Dendritic cell treated with granulocyte-macrophage colony-stimulating factor and Interleukin-4, amounts not matched to agents 40 ng/mL and 50 ng/mL, for 4 days (primary cell): ENCODE results near the gene MALSU1.
"Not testable (repeated sequence)": the region's sequence is repeated elsewhere in the genome, so short reads cannot be mapped to it uniquely, and the experiment has no call there.

Experiments used
- H3K27ac Mint-ChIP-seq: one replicate; pipeline ENCODE4 v1.8.0; 2022; ENCODE audit warnings: mild to moderate bottlenecking, mixed read lengths
- H3K27me3 Mint-ChIP-seq: one replicate; pipeline ENCODE4 v1.8.0; 2022; ENCODE audit warnings: mild to moderate bottlenecking, mixed read lengths
- H3K36me3 Mint-ChIP-seq: one replicate; pipeline ENCODE4 v1.8.0; 2022; ENCODE audit warnings: low read depth, mixed read lengths
- H3K4me1 Mint-ChIP-seq: one replicate; pipeline ENCODE4 v1.8.0; 2022; ENCODE audit warnings: low read depth, mixed read lengths
- H3K4me3 Mint-ChIP-seq: one replicate; pipeline ENCODE4 v1.8.0; 2022; ENCODE audit warnings: mild to moderate bottlenecking, moderate library complexity, mixed read lengths
- H3K9me3 Mint-ChIP-seq: one replicate; pipeline ENCODE4 v1.8.0; 2022; ENCODE audit warnings: mixed read lengths
- intact Hi-C: fragments of 100-400 bp; cut with micrococcal nuclease; formaldehyde crosslinking; loops from one replicate; pipeline ENCODE4 v1.15.0; 2022

MALSU1 gene

GRCh38 chr7:23294549-23295400, 4.4 kb upstream of the MALSU1 start:
- intact Hi-C loops: loop anchor here (5.0 kb wide), 2 partner anchors 178 to 187 kb away; partner anchors contain the start of genes IGF2BP3 and KLHL7
- peaks cover 7% of the 10 kb centered on the region for H3K36me3 Mint-ChIP-seq

DNA sequence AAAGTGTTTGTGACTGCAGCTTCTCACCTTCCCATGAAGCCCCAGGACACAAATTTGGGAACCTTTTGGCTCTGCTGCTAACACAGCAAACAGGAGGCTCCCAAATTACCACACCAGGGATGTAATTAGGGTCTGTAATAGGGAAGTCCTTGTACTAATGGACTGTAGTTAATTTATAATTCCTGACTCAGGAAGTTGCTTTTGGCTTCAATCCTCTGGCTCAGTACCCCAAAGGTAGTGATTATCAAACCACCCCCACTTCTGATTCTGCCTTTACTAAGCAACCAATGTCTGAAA, 3.8 kb upstream of the MALSU1 start:
- Mint-ChIP-seq H3K27me3 (no peaks in the 10 kb centered on the region), H3K27ac (no peak overlapping the region), H3K4me3 (no peak overlapping the region), H3K4me1 (peaks cover 10% of the 10 kb centered on the region), H3K9me3 (no peaks in the 10 kb centered on the region), H3K36me3 (peaks cover 7% of the 10 kb centered on the region)
- intact Hi-C loops: loop anchor here (5.0 kb wide), 2 partner anchors 177 to 188 kb away; partner anchors contain the start of genes IGF2BP3 and KLHL7

More at GRCh38 chr7:23294549-23295400, 4.4 kb upstream of the MALSU1 start:
- H3K4me3 Mint-ChIP-seq: no peak overlapping the region
- no peaks in the 10 kb centered on the region for H3K9me3 Mint-ChIP-seq
- H3K27ac Mint-ChIP-seq: no peak overlapping the region
- H3K27me3 Mint-ChIP-seq: no peaks in the 10 kb centered on the region
- peaks cover 5% of the 10 kb centered on the region for H3K4me1 Mint-ChIP-seq

- no peaks in the 10 kb centered on the region for H3K27me3 Mint-ChIP-seq
- H3K27ac Mint-ChIP-seq: peak overlapping the region; percentile 93
- H3K4me1 Mint-ChIP-seq: peaks cover 30% of the 10 kb centered on the region
- peaks cover 31% of the 10 kb centered on the region for H3K36me3 Mint-ChIP-seq
- intact Hi-C loops: loop anchor here (5.0 kb wide), 2 partner anchors 174 to 191 kb away; partner anchors contain the start of genes IGF2BP3 and KLHL7
- H3K9me3 Mint-ChIP-seq: no peaks in the 10 kb centered on the region
- no peak overlapping the region for H3K4me3 Mint-ChIP-seq
Measured at GRCh38 chr7:23298141-23298881, 828 bp upstream of the MALSU1 start.

- Mint-ChIP-seq H3K27ac (peak overlapping the region; percentile 93), H3K4me3 (peak overlapping the region; percentile 89), H3K4me1 (peaks cover 38% of the 10 kb centered on the region), H3K27me3 (no peaks in the 10 kb centered on the region), H3K36me3 (peaks cover 45% of the 10 kb centered on the region), H3K9me3 (no peaks in the 10 kb centered on the region)
- intact Hi-C loops: loop anchor here (1.0 to 5.0 kb wide), 3 partner anchors 118 to 193 kb away; partner anchors contain the start of genes IGF2BP3, KLHL7 and NUP42
Measured at GRCh38 chr7:23299770-23300300, 696 bp downstream of the MALSU1 start.

DNA sequence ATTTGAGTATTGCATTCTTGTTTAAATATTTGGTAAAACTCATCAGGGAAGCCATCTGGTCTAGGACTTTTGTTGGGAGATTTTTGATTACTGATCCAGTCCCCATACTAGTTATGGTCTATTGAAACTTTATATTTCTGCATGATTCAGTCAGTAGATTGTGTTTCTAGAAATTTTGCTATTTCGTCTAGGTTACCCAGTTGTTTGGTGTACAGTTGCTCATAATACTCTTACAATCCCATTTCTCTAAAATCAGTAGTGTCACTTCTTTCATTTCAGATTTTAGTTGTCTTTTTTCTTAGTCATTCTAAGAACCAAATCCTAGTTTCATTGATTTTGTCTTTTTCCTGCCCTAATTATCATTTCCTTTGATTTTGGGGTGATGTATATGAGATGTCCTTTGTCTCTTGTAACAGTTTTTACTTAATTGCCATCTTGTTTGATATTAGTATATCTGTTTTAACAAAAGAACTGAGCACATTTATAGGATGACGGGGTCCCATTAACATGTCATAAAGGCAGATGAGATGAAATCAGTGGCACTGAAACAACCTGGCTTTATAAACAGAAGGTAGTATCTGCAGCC, 7.9 kb downstream of the MALSU1 start:
- Mint-ChIP-seq H3K36me3 (peaks cover 84% of the 10 kb centered on the region), H3K4me3 (no peak overlapping the region), H3K4me1 (peaks cover 19% of the 10 kb centered on the region), H3K27me3 (no peaks in the 10 kb centered on the region), H3K27ac (no peak overlapping the region), H3K9me3 (no peaks in the 10 kb centered on the region)
- intact Hi-C loops: no loop called here

DNA sequence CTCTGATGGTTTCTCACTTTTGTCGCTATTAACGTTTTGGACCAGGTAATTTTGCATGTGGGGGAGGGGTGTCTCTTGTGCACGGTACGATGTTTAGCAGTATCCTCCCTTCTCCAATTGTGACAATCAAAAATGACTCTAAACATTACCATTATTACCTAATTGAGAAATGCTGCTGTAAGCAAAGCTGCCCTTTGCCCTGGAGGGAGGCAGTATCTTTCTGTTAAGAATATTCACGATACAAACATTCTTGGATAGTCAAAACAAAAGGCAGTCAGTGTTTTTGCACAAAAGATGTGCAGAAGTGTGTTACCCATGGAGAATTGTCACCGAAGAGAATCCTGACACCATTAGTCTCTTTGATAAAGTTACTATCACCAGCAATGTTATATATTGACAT, 9.6 kb downstream of the MALSU1 start:
- H3K4me1 Mint-ChIP-seq: peaks cover 7% of the 10 kb centered on the region
- no peak overlapping the region for H3K4me3 Mint-ChIP-seq
- no peaks in the 10 kb centered on the region for H3K9me3 Mint-ChIP-seq
- peaks cover 68% of the 10 kb centered on the region for H3K36me3 Mint-ChIP-seq
- no peak overlapping the region for H3K27ac Mint-ChIP-seq
- intact Hi-C loops: no loop called here
- no peaks in the 10 kb centered on the region for H3K27me3 Mint-ChIP-seq

DNA sequence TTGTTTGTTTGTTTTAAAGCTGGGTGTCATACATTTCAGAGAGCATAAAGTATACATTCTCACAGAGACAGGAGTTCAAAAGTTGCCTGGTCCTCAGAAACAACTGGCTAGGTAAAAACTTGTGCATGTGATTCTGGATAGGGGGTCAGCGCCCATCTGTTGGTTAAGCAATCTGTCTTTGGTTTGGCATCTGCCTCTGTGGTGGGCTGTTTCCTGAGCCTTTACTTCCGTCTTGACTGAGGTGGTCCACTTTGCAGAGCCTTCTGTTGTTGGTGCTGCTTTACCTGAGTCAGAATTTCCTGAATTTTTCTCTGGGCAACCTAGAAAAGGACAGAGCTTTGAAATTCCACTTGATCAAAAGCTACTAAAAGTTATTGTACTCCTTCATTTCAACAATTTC, 13.0 kb downstream of the MALSU1 start:
- H3K27ac Mint-ChIP-seq, H3K4me3 Mint-ChIP-seq, H3K9me3 Mint-ChIP-seq, H3K4me1 Mint-ChIP-seq, H3K27me3 Mint-ChIP-seq, intact Hi-C loops: not testable (repeated sequence)
- peaks cover 38% of the 10 kb centered on the region for H3K36me3 Mint-ChIP-seq

GRCh38 chr7:23315366-23315765, 16.2 kb downstream of the MALSU1 start:
- H3K4me1 Mint-ChIP-seq: no peaks in the 10 kb centered on the region
- no peak overlapping the region for H3K27ac Mint-ChIP-seq
- H3K9me3 Mint-ChIP-seq: no peaks in the 10 kb centered on the region
- no peaks in the 10 kb centered on the region for H3K27me3 Mint-ChIP-seq
- intact Hi-C loops: no loop called here
- peaks cover 5% of the 10 kb centered on the region for H3K36me3 Mint-ChIP-seq
- H3K4me3 Mint-ChIP-seq: no peak overlapping the region

DNA sequence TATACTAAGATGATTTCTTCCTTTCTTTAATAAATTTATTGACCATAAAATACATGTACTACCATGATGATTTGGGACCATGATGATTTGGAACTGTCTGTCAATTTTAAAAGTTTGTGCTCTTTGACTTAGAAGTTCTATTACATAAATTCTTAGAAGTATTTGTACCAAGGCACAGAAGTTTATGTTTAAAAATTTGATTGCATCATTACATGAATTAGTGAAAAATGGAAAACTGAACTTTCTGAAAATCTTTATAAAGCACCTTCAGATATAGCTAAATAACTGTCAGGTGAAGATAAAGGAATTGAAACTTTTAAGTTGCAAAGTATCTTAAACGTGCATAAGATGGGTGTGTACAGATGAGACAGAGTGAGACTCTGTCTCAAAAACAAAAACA, 32.0 kb downstream of the MALSU1 start:
- Mint-ChIP-seq H3K4me3 (no peak overlapping the region), H3K27me3 (no peaks in the 10 kb centered on the region), H3K4me1 (peaks cover 6% of the 10 kb centered on the region), H3K36me3 (no peaks in the 10 kb centered on the region), H3K9me3 (no peaks in the 10 kb centered on the region), H3K27ac (no peak overlapping the region)
- intact Hi-C loops: no loop called here

DNA sequence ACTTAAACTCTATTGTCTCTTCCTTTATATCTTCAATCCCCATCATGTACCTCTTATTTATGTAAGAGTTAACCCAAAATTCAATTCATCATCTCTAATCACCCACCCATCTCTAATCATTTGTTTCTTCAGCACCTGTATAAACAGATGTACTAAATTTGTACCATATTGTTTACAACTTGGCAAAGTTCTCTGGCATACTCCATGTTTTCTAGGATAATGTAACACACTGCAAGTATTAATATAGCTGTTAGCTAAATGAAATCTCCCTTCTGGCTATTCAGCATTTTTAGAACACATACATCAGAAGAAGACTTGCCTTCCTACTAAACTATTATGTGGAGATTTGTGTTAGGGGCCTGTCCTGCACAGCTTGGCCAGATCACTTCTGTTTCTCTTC, 33.1 kb downstream of the MALSU1 start:
- H3K36me3 Mint-ChIP-seq: no peaks in the 10 kb centered on the region
- no peaks in the 10 kb centered on the region for H3K9me3 Mint-ChIP-seq
- intact Hi-C loops: no loop called here
- no peak overlapping the region for H3K4me3 Mint-ChIP-seq
- no peak overlapping the region for H3K27ac Mint-ChIP-seq
- H3K27me3 Mint-ChIP-seq: no peaks in the 10 kb centered on the region
- H3K4me1 Mint-ChIP-seq: peaks cover 6% of the 10 kb centered on the region

GRCh38 chr7:23332910-23333612, 33.9 kb downstream of the MALSU1 start:
- no peaks in the 10 kb centered on the region for H3K27me3 Mint-ChIP-seq

DNA sequence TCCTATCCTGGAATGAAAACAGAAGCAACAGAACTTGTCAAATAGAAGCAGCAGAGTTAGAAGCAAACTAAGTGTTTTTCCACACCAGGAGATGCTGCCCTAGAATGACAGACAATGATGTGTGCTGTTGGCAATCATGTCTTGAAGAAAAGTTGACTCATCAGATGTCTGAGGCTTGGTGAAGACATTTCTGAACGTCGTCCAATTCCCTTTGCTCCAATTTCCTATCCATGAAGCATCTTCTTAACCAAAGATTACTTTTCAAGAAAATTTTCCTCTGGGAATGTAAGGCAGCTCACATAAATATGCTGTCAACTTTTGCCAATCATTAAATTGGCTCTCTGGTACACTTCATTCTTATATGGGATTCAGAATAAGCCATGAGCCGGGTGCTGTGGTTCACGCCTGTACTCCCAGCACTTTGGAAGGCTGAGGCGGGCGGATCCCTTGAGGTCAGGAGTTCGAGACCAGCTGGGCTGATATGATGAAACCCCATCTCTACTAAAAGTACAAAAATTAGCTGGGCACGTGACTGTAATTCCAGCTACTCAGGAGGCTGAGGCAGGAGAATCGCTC, 34.6 kb downstream of the MALSU1 start:
- H3K9me3 Mint-ChIP-seq: no peaks in the 10 kb centered on the region
- peaks cover 6% of the 10 kb centered on the region for H3K4me1 Mint-ChIP-seq
- H3K36me3 Mint-ChIP-seq: no peaks in the 10 kb centered on the region
- H3K27me3 Mint-ChIP-seq: no peaks in the 10 kb centered on the region
- no peak overlapping the region for H3K27ac Mint-ChIP-seq
- no peak overlapping the region for H3K4me3 Mint-ChIP-seq
- intact Hi-C loops: no loop called here

More at GRCh38 chr7:23332910-23333612, 33.9 kb downstream of the MALSU1 start:
- H3K4me1 Mint-ChIP-seq: peaks cover 6% of the 10 kb centered on the region
- intact Hi-C loops: no loop called here
- no peak overlapping the region for H3K4me3 Mint-ChIP-seq
- H3K9me3 Mint-ChIP-seq: no peaks in the 10 kb centered on the region
- no peaks in the 10 kb centered on the region for H3K36me3 Mint-ChIP-seq
- H3K27ac Mint-ChIP-seq: no peak overlapping the region

DNA sequence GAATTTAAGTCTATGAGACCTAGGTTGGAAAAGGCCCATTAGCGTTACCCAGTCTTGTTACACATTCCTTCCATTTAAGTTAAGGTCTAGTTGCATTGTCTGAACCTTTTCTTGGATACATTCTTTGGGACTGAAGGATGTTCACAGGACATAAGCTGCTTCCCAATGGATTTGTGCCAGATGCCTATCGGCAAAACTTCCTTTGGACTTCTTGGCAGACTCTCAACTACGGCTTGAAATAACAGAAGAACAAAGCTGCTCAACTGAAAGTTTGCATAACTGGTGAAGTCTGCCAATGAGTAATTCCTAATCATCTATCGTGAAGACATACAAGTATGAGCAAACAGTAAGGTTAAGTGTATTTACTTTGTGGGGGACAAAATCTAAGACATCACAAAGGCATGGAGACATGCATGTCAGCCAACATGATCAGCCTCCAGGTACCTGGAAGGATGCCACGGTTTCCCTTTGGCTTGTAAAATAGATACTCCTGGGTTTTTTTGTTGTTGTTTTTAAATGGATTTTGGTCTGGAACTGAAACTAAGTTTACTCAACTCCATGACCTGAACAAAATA, 35.4 kb downstream of the MALSU1 start:
- no peak overlapping the region for H3K4me3 Mint-ChIP-seq
- intact Hi-C loops: no loop called here
- no peaks in the 10 kb centered on the region for H3K27me3 Mint-ChIP-seq
- H3K4me1 Mint-ChIP-seq: peaks cover 6% of the 10 kb centered on the region
- H3K36me3 Mint-ChIP-seq: no peaks in the 10 kb centered on the region
- H3K9me3 Mint-ChIP-seq: no peaks in the 10 kb centered on the region
- no peak overlapping the region for H3K27ac Mint-ChIP-seq
